Iris pigment epithelial cell (primary cell): ENCODE measurements around the gene OR6C65.
"Not testable (repeated sequence)": the region's sequence is repeated elsewhere in the genome, so short reads cannot be mapped to it uniquely, and the experiment has no call there.

Experiments used
- DNase-seq: peaks from one replicate; pipeline ENCODE4 v3.0.0-alpha.2; 2011; ENCODE audit warnings: low read depth

OR6C65 gene

DNA sequence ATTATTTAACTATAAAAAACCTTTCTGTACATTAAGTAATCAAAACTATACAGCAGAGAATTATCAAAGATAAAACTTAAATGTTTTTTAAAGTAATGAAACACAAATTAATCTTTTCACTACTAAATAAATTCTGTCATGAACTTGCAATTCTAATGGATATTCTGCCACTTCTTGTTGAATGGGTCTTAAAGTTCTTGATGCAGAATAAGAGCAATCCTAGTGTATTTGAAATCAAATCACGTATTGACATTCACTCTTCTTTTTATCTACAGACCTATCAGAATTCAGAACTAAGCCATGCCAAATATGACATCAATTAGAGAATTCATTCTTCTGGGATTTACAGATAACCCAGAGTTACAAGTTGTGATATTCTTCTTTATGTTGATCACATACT is at the start of gene OR6C65:
Gene OR6C65 (plus strand): TSS at position 301 of the 400 bp plus-strand sequence. CDS start 0 bp downstream, at position 301.
- no peak for DNase-seq

DNA sequence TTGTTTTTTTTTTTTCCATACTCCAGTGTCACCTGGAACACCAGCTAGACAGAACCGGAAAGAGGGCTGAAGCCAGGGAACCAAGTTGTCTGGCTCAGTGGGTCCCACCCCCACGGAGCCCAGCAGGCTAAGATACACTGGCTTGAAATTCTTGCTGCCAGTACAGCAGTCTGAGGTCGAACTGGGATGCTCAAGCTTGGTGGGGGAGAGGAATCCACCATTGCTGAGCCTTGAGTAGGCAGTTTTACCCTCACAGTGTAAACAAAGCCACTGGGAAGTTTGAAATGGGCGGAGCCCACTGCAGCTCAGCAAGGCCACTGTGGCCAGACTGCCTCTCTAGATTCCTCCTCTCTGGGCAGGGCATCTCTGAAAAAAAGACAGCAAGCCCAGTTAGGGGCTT is 45.0 kb upstream of the OR6C65 start:
- not testable (repeated sequence) for DNase-seq

DNA sequence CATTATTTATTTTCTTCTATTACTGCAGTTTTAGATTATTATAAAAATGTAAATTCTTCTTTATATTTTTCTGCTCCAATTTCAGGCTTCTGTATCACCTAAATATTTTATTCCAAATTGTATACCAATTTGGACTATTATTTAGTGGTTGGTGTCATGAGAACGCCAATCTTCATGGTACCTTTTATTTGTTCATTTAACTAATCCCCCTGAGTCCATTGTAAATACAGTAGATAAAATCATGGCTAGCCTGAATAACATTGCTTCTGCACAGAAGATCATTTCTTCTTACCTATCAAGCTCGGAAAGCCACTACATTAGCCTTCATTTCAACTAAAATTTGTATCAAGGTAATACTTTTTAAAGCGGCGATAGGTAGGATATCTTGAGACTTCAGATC is 37.7 kb upstream of the OR6C65 start, which contains the start of gene OR6C75:
Gene OR6C75 (plus strand): TSS at position 301 of the 400 bp plus-strand sequence. CDS start 2,136 bp downstream, outside the sequence.
- no peak for DNase-seq

DNA sequence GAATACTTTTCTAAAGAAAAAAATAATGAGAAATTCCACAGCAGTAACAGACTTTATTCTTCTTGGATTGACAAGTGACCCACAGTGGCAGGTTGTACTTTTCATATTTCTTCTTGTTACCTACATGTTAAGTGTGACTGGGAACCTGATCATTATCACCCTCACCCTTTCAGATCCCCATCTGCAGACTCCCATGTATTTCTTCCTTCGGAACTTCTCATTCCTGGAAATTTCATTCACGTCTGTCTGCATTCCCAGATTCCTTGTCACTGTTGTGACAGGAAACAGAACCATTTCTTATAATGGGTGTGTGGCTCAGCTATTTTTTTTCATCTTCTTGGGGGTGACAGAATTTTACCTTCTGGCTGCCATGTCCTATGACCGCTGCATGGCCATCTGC is 35.2 kb upstream of the OR6C65 start:
- no peak for DNase-seq

DNA sequence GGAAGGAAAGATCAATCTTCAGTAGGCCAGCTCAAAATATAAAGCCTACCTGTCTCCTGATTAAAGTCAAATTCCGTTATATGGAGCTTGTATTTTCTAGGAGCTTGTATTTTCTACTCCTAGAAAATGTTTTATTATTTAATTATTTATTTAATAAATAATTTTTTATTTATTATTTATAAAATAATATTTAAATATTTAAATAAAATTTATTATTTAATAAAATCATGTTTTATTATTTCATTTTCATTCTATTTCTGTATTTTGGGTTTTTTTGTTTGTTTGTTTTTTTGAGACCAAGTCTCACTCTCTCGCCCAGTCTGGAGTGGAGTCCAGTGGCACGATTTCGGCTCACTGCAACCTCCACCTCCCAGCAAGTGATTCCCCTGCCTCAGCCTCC is 27.8 kb upstream of the OR6C65 start:
- DNase-seq = no peak

DNA sequence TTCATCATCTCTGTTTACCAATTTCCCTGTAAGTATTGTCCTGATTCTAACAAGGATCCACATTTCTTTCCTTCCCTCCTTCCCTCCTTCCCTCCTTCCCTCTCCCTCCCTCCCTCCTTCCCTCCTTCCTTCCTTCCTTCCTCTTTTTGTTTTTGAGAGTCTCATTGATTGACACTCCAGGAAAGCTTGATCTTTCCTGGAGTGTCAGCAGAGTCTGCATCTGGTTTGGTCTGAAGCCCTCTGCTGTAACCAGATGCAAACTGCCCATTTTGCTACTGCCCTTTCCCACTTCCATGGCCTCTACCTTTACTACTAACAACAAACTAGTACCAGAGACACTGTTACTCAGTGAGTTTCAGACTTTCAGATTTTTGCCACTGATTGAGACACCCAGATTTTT is 14.4 kb upstream of the OR6C65 start:
- no peak for DNase-seq

DNA sequence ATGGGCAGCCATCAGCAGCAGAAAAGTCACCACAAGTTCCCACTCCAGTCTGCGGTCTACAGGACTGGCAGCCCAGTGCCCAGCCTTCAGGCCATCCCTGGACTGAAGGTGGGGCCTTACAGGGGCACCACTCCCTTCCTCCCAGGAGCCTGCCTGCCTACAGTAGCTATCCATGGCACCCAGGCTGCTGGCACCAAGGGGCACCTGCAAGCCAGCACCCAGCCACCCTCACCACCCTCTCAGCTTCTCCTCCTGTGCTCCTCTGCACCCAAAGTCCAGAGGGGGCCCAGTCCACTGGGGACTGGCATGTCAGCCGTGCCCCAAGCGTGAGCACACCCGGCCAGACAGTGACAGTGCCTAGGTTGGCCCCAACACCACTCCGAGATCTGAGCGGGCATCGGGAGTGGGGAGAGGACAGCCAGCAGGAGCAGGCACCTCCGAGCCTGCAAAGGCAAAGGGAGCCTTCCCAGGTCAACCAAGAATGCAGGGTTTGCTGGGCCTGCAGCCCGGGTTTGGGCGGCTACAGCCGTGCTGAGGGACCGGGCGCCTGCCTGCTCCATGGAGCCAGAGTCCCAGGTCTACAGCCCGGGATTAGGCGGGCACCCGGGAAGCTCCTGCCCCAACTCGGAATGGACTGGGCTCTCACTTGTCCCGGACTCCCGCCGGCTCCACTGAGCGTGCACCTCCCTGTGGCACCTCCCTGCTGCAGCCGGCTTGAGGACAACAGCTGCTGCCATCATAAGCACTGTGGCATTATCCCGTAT is 8.1 kb upstream of the OR6C65 start:
- no peak for DNase-seq

DNA sequence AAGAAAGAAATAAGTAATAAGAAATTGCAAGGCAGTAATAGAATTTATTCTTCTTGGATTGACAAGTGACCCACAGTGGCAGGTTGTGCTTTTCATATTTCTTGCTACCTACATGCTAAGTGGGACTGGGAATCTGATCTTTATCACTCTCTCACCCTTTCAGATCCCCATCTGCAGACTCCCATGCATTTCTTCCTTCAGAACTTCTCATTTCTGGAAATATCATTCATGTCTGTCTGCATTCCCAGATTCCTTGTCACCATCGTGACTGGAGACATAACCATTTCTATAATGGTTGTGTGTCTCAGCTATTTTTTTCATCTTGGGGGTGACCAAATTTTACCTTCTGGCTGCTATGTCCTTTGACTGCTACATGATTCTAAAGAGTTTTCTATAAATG is 4.0 kb upstream of the OR6C65 start:
- no peak for DNase-seq

DNA sequence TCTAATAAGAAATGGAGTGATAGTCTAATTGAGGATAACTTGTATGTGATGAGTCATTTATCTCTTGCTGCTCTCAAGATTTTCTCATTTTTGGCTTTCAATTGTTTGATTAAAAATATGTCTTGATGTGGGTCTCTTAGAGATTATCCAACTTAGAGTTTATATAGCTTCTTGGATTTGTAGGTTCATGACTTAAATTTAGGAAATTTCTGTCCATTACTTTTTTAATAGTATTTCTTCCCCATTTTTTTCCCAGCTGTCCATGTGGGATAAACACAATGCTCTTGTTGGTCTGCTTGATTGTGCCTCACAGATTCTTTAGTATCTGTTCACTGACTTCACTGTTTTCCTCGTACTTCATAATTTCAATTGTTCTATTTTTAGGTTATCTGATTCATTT is 7.5 kb downstream of the OR6C65 start:
- no peak for DNase-seq

DNA sequence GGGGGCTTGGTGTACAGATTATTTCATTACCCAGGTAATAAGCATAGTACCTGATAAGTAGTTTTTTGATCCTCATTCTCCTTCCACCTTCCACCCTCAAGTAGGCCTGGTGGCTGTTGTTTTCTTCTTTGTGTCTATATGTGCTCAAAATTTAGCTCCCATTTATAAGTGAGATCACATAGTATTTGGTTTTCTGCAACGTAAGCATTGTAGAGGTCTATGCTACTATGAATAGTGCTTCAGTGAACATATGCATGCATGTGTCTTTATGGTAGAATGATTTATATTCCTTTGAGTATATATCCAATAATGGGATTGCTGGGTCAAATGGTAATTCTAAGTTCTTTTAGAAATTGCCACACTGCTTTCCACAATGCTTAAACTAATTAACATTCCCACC is 8.8 kb downstream of the OR6C65 start:
- not testable (repeated sequence) for DNase-seq

DNA sequence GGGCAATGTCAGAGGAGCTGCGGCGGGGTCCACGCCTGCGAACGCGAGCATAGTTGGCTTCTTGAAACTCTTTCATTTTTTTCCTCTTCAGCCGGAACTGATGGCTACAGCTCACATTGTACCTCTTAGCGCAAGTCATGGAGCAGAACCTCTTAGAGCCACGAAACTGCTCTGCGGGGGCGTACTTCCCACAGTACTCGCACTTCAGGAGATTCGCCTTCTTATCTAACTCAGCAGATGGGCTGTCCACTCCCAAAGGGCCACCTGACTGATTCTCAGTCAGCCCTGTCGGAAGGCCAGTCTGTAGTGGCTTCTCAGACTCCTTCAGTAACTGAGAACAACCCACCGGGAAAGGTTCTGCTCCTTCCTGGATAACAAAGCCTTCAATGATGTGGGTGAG is 11.8 kb downstream of the OR6C65 start:
- DNase-seq = not testable (repeated sequence)

DNA sequence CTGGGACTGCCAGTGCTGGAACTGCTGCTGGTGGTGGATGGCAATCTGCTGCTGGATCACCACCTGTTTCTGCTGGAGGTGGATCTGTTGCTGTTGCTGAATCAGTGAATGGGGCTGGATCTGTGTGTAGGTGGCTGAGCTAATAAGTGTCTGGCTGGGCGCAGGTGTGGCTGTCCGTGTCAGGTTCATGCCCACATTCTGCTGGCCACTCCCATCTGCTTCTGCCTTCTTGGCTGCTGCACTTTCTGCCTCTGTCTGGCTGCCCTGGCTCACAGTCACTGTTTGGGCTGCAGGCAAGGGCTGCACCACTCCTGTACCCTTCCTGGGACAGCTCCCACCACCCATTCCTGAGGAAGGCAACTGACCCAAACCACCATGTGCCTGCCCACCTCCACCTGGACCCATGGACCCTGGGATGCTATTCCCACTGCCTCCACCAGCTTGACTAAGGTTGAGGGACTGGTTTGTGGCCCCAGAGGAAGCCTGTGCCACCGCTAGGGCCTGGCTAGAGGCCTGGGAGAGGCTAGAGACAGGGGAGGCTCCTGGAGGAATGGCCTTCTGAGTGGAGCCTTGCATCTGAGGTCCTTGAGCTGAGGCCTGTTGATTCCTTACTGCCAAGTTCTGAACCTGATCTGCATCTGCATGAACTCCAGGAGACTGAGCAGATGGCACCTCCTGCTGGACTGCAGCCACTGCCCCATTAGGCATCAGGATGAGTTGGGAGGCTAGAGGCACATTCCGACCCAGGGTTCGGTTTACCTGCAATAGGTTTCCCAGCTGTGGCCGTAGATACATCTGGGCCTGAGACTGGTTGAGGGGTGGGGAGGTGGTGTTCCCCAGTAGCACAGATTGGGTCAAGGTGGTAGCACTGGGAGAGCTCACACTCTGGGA is 13.4 kb downstream of the OR6C65 start:
- not testable (repeated sequence) for DNase-seq

DNA sequence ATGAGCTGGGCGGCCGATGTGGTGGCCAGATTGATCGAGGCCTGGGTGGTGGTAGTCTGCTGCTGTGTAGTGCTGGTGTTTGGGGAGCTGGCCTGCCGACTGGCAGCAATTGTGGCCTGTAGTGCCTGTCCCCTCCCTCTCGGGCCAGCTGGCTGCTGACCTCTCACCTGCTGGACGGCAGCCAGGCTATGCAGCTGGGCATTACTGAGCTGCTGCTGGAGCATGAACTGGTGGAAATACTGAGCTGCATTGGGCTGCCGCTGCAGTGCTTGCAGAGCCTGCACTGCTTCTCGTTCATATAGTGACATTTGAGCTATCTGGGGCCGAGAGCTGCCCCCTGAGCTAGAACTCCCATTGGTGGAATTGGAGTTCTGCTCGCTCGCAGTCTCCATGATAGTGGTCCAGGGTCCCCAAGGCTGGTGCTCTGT is 14.1 kb downstream of the OR6C65 start:
- not testable (repeated sequence) for DNase-seq

DNA sequence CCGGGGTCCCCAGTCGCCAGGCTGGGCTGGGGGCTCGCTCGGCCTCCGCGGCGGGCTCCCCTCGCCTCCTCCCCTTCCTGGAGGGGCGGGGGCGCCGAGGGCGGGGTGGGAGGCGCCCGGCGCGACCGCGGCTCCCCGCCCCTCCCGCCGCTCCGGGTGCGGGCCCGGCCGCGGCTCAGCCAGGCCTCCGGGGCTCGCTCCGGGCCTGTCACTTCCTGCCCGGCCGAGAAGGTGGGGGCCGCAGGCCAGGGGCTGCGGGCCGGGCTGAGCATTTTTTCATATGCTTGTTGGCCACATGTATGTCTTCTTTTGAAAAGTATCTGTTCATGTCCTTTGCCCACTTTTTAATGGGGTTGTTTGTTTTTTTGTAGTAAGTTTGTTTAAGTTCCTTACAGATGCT is 14.6 kb downstream of the OR6C65 start:
- DNase-seq = not testable (repeated sequence)

DNA sequence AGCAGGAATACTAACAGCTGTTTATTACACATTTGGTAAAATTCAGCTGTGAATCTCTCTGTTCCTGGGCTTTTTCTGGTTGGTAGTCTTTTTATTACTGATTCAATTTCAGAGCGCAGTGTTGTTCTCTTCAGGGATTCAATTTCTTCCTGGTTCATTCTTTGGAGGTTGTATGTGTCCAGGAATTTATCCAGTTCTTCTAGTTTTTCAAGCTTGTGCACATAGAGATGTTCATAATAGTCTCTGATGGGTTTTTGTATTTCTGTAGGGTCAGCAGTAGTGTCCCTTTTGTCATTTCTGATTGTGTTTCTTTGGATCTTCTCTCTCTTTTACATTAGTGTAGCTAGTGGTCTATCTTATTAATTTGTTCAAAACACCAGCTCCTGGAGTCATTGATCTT is 16.6 kb downstream of the OR6C65 start:
- DNase-seq = no peak

DNA sequence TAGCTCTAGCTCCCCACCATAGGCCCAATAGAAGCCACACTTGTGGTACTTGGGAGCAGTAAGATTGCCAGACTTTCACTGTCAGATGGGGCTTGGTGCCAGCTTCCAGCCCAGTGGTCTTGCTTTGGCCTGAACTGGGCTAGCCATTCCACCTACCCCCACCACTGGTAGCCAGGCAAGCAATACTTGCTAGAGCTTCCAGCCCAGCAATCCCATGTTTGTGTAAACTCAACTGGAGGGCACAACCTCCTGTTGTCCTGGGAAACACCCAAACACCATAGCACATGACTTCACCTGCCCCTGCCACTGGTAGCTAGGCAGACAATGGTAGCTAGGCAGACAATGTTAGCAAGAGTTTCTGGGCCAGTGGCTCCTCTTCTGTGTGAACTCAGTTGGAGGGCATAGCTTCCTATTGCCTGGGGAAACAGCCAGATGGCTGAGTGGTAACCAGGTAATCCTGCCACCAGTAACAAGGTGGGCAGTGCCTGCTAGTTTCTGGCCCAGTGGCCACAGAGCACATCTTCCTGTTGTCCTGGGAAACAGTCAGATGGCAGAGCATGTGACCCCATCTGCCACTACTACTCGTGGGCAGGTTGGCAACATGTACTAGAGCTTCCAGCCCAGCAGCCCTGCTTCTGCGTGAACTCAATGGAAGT is 20.1 kb downstream of the OR6C65 start:
- no peak for DNase-seq

DNA sequence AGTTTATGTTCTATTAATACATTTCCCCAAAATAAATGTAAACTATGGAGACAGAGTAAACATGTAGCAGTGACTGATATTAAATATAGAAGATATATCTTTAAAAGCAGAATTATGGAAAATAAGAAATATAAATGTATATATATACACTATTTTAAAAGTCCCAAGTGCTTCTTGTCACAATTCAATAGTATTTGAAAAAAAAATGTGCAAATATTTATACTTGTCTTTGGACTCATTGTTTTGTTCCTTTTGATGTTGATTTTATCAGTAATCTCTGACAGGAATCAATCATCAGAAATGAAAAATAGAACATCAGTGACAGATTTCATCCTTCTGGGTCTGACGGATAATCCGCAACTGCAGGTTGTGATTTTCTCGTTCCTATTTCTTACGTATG is 25.6 kb downstream of the OR6C65 start, which contains the start of gene OR6C76:
Gene OR6C76 (plus strand): TSS at position 301 of the 400 bp plus-strand sequence. CDS start 0 bp downstream, at position 301.
- no peak for DNase-seq

DNA sequence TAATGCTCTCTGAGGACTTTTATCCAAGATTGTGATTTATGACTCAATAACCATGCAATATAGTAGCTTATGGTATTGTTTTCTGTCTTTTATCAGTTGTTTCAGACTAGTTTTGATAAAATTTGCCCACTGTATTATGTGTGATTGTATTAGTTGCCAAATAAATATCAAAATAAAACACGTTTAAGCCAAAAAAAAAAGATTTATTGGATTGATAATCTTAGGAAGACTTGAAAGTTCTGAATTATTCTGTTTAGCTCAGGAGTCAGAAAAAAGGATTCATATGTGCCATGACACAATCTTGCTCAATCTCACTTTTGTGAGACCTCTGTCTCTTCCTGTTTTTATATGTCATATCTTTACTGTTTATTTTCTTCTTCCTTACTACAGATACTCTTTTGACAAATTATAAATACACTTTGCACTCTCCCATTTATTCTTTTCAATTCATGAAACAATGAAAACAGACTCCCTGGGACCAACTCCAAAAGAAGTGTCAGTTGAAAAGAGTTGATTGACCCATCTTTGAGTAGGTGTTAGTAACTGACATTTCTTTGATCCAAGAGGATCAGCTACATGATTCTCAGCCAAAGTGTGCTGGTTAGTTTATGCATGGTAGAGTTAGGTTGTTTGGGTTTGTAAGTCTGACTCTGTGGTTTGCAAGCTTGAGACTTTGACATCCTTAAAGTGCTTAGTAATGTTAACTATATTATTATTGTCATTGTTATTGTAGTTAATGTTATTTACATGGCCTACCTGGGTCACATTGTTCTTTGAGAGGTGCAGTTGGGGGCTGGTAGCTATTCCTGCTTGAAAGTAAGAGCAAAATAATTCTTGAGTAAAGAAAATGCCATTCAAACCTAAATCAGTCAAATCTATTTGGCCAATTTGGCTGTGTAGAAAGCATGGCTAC is 28.3 kb downstream of the OR6C65 start:
- no peak for DNase-seq

DNA sequence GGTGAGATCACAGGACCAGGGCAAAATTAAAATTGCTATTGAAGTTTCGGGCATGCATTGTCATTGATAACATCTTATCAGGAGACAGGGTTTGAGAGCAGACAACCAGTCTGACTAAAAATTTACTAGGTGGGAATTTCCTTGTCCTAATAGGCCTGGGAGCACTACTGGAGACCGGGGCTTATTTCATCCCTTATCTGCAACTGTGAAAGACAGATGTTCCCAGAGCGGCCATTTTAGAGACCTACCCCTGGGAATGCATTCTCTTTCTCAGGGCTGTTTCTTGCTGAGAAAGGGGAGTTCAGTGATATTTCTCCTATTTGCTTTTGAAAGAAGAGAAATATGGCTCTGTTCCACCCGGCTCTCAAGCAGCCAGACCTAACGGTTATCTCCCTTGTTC is 40.9 kb downstream of the OR6C65 start:
- DNase-seq = not testable (repeated sequence)

DNA sequence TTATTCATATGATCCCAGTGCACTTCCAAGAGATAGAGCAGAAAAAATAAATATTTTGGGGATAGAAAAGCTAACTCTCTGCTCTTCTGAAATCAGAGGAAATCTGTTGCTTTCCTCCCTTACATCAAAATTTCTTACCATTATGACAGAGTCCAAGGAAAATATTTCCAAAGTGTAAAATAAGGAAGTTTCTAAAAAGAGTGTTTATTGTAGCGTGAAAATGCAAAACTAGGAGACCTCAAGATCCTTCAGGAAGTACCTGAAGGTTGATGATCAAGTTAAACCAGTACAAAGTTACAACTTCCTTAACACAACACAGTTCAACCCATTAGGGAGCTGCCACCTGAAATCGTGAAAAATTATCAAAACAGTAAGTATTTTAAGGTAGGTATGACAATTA is 43.4 kb downstream of the OR6C65 start, which contains the start of gene OR6C2:
Gene OR6C2 (plus strand): TSS at position 301 of the 400 bp plus-strand sequence. CDS start 8,138 bp downstream, outside the sequence.
- DNase-seq = no peak

DNA sequence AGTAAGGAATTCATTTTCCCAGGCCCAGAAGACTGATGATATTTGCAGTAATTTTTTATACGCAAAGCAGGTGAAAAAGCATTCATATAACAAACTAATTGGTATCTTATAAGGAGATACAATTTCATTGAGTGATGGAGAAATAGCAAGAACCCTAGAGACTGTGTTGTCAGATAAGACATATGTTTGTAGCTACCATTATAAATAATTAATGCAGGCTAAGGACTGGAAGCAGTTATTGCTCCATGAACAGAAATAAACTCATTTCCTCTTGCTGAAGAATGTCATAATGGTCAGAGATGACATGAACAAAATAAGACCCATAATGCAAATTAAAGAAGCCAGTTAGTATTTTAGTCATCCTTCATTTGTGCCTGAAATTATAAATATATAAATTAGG is 45.0 kb downstream of the OR6C65 start:
- DNase-seq = no peak
